K562 (cell line): ENCODE measurements around the gene EFR3B. TPM values are rescaled to one million over a fixed set of nuclear protein-coding genes. Genes with fewer than 3 reads are reported as not detected.

Source experiments
- ATAC-seq: fragments of 200-7000 bp; cut with Tn5 transposase; 3 replicates; pipeline ENCODE4 v1.9.1; 2020; ENCODE audit warnings: moderate library complexity
- BruUV-seq: library from RNA; stranded (reverse); fragments of 400-500 nt; replicated peaks from 2 replicates; lab custom pipeline; 2021; lab: Mats Ljungman, UMichigan
- CTCF ChIA-PET: fragments of 300-600 bp; formaldehyde crosslinking; extraction: SDS; loops from one replicate; lab custom pipeline; 2021; ENCODE audit warnings: low intra/inter-chr PET ratio; lab: Yijun Ruan, JAX
- POLR2A ChIA-PET: fragments of 300-600, 350-650 bp; sonication (Branson Sonifier 250); formaldehyde crosslinking; extraction: SDS; loops from one replicate; lab custom pipeline; 2021; ENCODE audit warnings: antibody characterized with exemption, inconsistent platforms; lab: Yijun Ruan, JAX
- DNase-seq, 4 experiments: peaks; one replicate each; pipeline versions ENCODE4 v3.0.0 to v3.0.0-alpha.2; 2011 to 2018; ENCODE audit warnings: low spot score in 3 of 4, mixed read lengths in 3 of 4; ENCODE audit errors: extremely low read depth in 1 of 4
- FAIRE-seq: peaks from 2 replicates; lab custom pipeline; 2011; peaks lifted over from hg19 to GRCh38; lab: Jason Lieb, UNC
- H2AFZ ChIP-seq: 2 replicates; pipeline ENCODE4 v1.6.0; 2011; ENCODE audit warnings: low read depth, low read length, control low read depth, inconsistent platforms
- H3K27ac ChIP-seq: fragments of 200-600 bp; 3 replicates; pipeline ENCODE4 v1.8.0; 2011; ENCODE audit warnings: low read depth, mild to moderate bottlenecking, control low read depth, inconsistent platforms, low read length, moderate library complexity, mixed read lengths; ENCODE audit errors: extremely low read depth
- H3K27me3 ChIP-seq, 2 experiments: fragments of 300-600 bp in 1 of 2; 2 replicates in 1 of 2; 3 replicates in 1 of 2; pipeline versions ENCODE4 v1.6.0 to v1.8.0; 2011; ENCODE audit warnings: inconsistent platforms in 2 of 2, low read length in 2 of 2, mild to moderate bottlenecking in 1 of 2, mixed read lengths in 1 of 2, moderate library complexity in 1 of 2; ENCODE audit not compliant: control insufficient read depth in 2 of 2, insufficient read depth in 2 of 2
- H3K36me3 ChIP-seq: fragments of 300-600 bp; 3 replicates; pipeline ENCODE4 v1.8.0; 2011; ENCODE audit warnings: mild to moderate bottlenecking, low read length, inconsistent platforms; ENCODE audit not compliant: control insufficient read depth, insufficient read depth
- H3K4me1 ChIP-seq, 2 experiments: fragments of 200-600 bp in 1 of 2; replicated peaks in 1 of 2; 2 replicates in 1 of 2; 3 replicates in 1 of 2; pipeline versions ENCODE4 v1.5.1 to v1.8.0; 2011; ENCODE audit warnings: inconsistent platforms in 2 of 2, low read length in 2 of 2, mild to moderate bottlenecking in 1 of 2, mixed read lengths in 1 of 2, moderate library complexity in 1 of 2; ENCODE audit not compliant: control insufficient read depth in 2 of 2, insufficient read depth in 2 of 2
- H3K4me2 ChIP-seq: 2 replicates; pipeline ENCODE4 v1.6.1; 2011; ENCODE audit warnings: low read length, control low read depth, inconsistent platforms, mixed read lengths; ENCODE audit not compliant: insufficient read depth
- H3K4me3 ChIP-seq: fragments of 200-600 bp; sonication (generic), shearing (Covaris generic); 2 replicates; pipeline ENCODE4 v1.5.1; 2016; ENCODE audit warnings: control low read depth, inconsistent platforms
- H3K79me2 ChIP-seq: fragments of 200-600 bp; 3 replicates; pipeline ENCODE4 v1.8.0; 2011; ENCODE audit warnings: low read length, inconsistent platforms; ENCODE audit not compliant: control insufficient read depth, insufficient read depth
- H3K9ac ChIP-seq, 2 experiments: 2 replicates each; pipeline versions ENCODE4 v1.6.0 to v1.6.1; 2011; ENCODE audit warnings: low read depth in 2 of 2, low read length in 2 of 2, control low read depth in 1 of 2, inconsistent platforms in 1 of 2, mild to moderate bottlenecking in 1 of 2, mixed read lengths in 1 of 2; ENCODE audit not compliant: insufficient read depth in 1 of 2
- H3K9me1 ChIP-seq: one replicate; pipeline ENCODE4 v1.6.0; 2011; ENCODE audit warnings: inconsistent platforms, mild to moderate bottlenecking, low read length, moderate library complexity; ENCODE audit not compliant: control insufficient read depth, insufficient read depth
- H3K9me3 ChIP-seq: replicated peaks from 2 replicates; pipeline ENCODE4 v1.5.1; 2011; ENCODE audit warnings: low read depth, low read length, inconsistent platforms; ENCODE audit not compliant: control insufficient read depth, insufficient read depth
- H4K20me1 ChIP-seq: replicated peaks from 2 replicates; pipeline ENCODE4 v1.6.1; 2011; ENCODE audit warnings: low read length, inconsistent platforms, mixed read lengths; ENCODE audit not compliant: control insufficient read depth, insufficient read depth
- EWSR1 ChIP-seq: fragments of 450-650 bp; IDR thresholded peaks from 2 replicates; pipeline ENCODE4 v1.6.1; 2018; ENCODE audit warnings: borderline replicate concordance, mild to moderate bottlenecking, low read depth, moderate library complexity; ENCODE audit not compliant: partially characterized antibody
- KLF6 ChIP-seq: fragments of 250-450 bp; sonication (Bioruptor Pico); IDR thresholded peaks from 2 replicates; pipeline ENCODE4 v1.4.0; 2020; ENCODE audit warnings: mild to moderate bottlenecking, moderate library complexity, borderline replicate concordance
- NFE2 ChIP-seq: IDR thresholded peaks from 2 replicates; pipeline ENCODE4 v1.6.1; 2014; ENCODE audit warnings: antibody characterized with exemption, low read depth
- SRSF9 ChIP-seq: fragments of 200-400 bp; formaldehyde crosslinking; IDR thresholded peaks from 2 replicates; pipeline ENCODE4 v1.6.1; 2017; ENCODE audit warnings: low read depth, low read length, borderline replicate concordance
- YBX1 ChIP-seq: fragments of 450-650 bp; IDR thresholded peaks from 2 replicates; pipeline ENCODE4 v1.7.1; 2016; ENCODE audit warnings: mild to moderate bottlenecking
- ZNF561 ChIP-seq: fragments of 450-650 bp; formaldehyde crosslinking; conservative IDR thresholded peaks from 2 replicates; pipeline ENCODE4 v1.4.0; 2020; ENCODE audit warnings: mild to moderate bottlenecking, moderate library complexity
- ZNF766 ChIP-seq: fragments of 200-800 bp; sonication (Bioruptor generic); conservative IDR thresholded peaks from 2 replicates; pipeline ENCODE4 v1.6.1; 2016; ENCODE audit warnings: missing genetic modification characterization, missing compliant biosample characterization
- WGBS: fragments of 100-300 bp; shearing (Covaris generic); methylation state at CpG from one replicate; pipeline ENCODE4 v1.1.6; 2016; ENCODE audit warnings: low coverage, mixed read lengths; ENCODE audit not compliant: insufficient coverage; ENCODE audit errors: missing lambda C conversion rate; 5-methylcytosine and 5-hydroxymethylcytosine counted together
- in situ Hi-C: fragments of 300-500 bp; cut with MboI; formaldehyde crosslinking; loops from 4 replicates; pipeline ENCODE4 v1.15.0; 2018; ENCODE audit warnings: inconsistent platforms, mixed read lengths
- intact Hi-C: fragments of 100-400 bp; cut with micrococcal nuclease; formaldehyde crosslinking; loops from 2 replicates; pipeline ENCODE4 v1.14.2; 2022
- polyA plus RNA-seq, 8 experiments: library from polyadenylated mRNA; depleted of rRNA in 4 of 8; stranded (reverse) in 5 of 8; unstranded in 3 of 8; fragments of >200 nt; fragmentation: Nextera tagmentation in 2 of 8; fragmentation: Illumina TruSeq in 1 of 8; extraction: Ambion mirVana in 2 of 8; extraction: Trizol in 1 of 8; gene quantifications; 2 replicates each; pipeline versions ENCODE4 v1.2.1 to v1.2.3, GENCODE V29; 2011 to 2014; ENCODE audit warnings: inconsistent platforms in 1 of 8, missing spikeins in 1 of 8
- total RNA-seq, 7 experiments: library from RNA; depleted of rRNA in 6 of 7; stranded (reverse); fragments of >200 nt in 6 of 7; fragmentation: Illumina TruSeq in 2 of 7; extraction: Trizol in 2 of 7; gene quantifications; 2 replicates each; pipeline versions ENCODE4 v1.2.1 to v1.2.3, GENCODE V29; 2011 to 2021; ENCODE audit warnings: low replicate concordance in 1 of 7
- TF ChIP-seq, protein P1 (sequence below): sonication (generic); formaldehyde crosslinking; IDR thresholded peaks from 2 replicates; pipeline ENCODE4 v1.9.0; 2022; ENCODE audit warnings: mild to moderate bottlenecking, missing genetic modification reagents
- TF ChIP-seq, protein P2 (sequence below): fragments of 250-450 bp; sonication (Bioruptor Pico); IDR thresholded peaks from 2 replicates; pipeline ENCODE4 v1.5.0; 2021
- TF ChIP-seq, protein P3 (sequence below): fragments of 250-450 bp; sonication (Bioruptor Pico); IDR thresholded peaks from 2 replicates; pipeline ENCODE4 v1.8.0; 2022; ENCODE audit warnings: inconsistent platforms, mild to moderate bottlenecking, moderate library complexity, borderline replicate concordance
- TF ChIP-seq, protein P4 (sequence below), 2 experiments: fragments of 450-650 bp; conservative IDR thresholded peaks; 2 replicates each; pipeline ENCODE4 v1.6.1; 2017; ENCODE audit warnings: mild to moderate bottlenecking in 2 of 2, moderate library complexity in 2 of 2

EFR3B gene
- total and polyA plus RNA-seq, 9 of the 15 experiments (the other 6 are each of a cell fraction or from before 2014, with no cell fraction given), result not detected

DNA sequence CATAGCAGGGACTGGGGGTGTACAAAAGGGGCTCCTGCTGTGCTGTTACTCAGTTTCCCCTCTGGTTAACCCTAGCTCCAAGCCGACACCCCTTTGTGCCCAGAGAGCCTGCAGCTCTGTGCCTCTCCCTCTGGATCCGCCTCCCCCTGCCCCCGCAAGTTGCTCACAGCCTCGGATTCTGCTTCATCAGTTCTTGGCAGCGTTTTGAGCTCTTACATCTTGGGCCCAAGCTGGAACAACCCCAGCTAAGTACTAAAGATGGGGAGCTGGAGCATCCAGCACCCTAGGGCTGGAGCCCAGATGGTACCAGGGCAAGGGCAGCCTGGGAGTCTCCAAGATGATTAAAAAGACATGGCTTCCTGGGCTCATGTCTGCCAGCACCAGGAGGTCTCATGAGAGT, 85.8 kb downstream of the EFR3B start:
- Histone ChIP-seq H3K27ac (no peak overlapping the region), H2AFZ (no peak overlapping the region), H3K4me1 (peaks cover 0 to 8% of the 10 kb centered on the region in 2 experiments; a peak in 4 of 5 replicates)
- TF ChIP-seq ZNF561 (CRISPR knock-in tag) (no peak), ZNF766 (no peak), NFE2 (no peak), SRSF9 (no peak), KLF6 (CRISPR knock-in tag) (no peak), EWSR1 (no peak), YBX1 (no peak)
- TF ChIP-seq, protein P1, sequence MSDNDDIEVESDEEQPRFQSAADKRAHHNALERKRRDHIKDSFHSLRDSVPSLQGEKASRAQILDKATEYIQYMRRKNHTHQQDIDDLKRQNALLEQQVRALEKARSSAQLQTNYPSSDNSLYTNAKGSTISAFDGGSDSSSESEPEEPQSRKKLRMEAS (CRISPR knock-in tag), result no peak
- TF ChIP-seq, protein P2, sequence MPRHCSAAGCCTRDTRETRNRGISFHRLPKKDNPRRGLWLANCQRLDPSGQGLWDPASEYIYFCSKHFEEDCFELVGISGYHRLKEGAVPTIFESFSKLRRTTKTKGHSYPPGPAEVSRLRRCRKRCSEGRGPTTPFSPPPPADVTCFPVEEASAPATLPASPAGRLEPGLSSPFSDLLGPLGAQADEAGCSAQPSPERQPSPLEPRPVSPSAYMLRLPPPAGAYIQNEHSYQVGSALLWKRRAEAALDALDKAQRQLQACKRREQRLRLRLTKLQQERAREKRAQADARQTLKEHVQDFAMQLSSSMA (CRISPR knock-in tag), result no peak
- TF ChIP-seq, protein P3, sequence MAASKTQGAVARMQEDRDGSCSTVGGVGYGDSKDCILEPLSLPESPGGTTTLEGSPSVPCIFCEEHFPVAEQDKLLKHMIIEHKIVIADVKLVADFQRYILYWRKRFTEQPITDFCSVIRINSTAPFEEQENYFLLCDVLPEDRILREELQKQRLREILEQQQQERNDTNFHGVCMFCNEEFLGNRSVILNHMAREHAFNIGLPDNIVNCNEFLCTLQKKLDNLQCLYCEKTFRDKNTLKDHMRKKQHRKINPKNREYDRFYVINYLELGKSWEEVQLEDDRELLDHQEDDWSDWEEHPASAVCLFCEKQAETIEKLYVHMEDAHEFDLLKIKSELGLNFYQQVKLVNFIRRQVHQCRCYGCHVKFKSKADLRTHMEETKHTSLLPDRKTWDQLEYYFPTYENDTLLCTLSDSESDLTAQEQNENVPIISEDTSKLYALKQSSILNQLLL (CRISPR knock-in tag), result no peak
- TF ChIP-seq, protein P4, sequence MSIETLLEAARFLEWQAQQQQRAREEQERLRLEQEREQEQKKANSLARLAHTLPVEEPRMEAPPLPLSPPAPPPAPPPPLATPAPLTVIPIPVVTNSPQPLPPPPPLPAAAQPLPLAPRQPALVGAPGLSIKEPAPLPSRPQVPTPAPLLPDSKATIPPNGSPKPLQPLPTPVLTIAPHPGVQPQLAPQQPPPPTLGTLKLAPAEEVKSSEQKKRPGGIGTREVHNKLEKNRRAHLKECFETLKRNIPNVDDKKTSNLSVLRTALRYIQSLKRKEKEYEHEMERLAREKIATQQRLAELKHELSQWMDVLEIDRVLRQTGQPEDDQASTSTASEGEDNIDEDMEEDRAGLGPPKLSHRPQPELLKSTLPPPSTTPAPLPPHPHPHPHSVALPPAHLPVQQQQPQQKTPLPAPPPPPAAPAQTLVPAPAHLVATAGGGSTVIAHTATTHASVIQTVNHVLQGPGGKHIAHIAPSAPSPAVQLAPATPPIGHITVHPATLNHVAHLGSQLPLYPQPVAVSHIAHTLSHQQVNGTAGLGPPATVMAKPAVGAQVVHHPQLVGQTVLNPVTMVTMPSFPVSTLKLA (conservative IDR thresholded peaks at IDR 0.05), result no peak
- TF ChIP-seq, all 486 proteins: peak for 0
- no peaks in the 10 kb centered on the region for H3K36me3 ChIP-seq
- 3% methylated on average over 5 of the region's 5 CpGs for WGBS
- no peak overlapping the region for H3K9ac ChIP-seq
- H4K20me1 ChIP-seq, result no peaks in the 10 kb centered on the region; the same call in 1 of the 2 replicates
- no peaks in the 10 kb centered on the region for H3K9me3 ChIP-seq
- in situ Hi-C loops (loop anchor here (10.0 kb wide), 1 partner anchor 723 kb away; no protein-coding TSS in a partner anchor), intact Hi-C loops (loop anchor here (2.0 to 5.0 kb wide), 2 partner anchors 300 to 717 kb away; no protein-coding TSS in a partner anchor)
- CTCF ChIA-PET, result interaction anchor here (0.6 to 5.0 kb wide), 3 partner anchors 152 to 717 kb away, joined by 3 to 33 read pairs (median 5); no protein-coding TSS in a partner anchor
- POLR2A ChIA-PET, result interaction anchor here (0.6 to 2.1 kb wide), 2 partner anchors 152 to 251 kb away, joined by 3 to 7 read pairs; no protein-coding TSS in a partner anchor
- H3K4me3 ChIP-seq, result no peak overlapping the region
- ATAC-seq (no peak), DNase-seq (no peak), FAIRE-seq (no peak)
- H3K79me2 ChIP-seq, result no peaks in the 10 kb centered on the region
- BruUV-seq, result no TSS peak
- no peak overlapping the region for H3K4me2 ChIP-seq
- no peaks in the 10 kb centered on the region for H3K9me1 ChIP-seq
- H3K27me3 ChIP-seq, result peaks cover 29 to 66% of the 10 kb centered on the region in 2 experiments; a peak in 4 of 5 replicates
